GM21528 (cell line): Measurements from ENCODE around the gene LRRFIP1.

Experiments
- ATAC-seq: cut with Tn5 transposase; IDR thresholded peaks from one replicate; pipeline ENCODE4 v1.9.1; 2021; ENCODE audit warnings: mild to moderate bottlenecking, moderate library complexity; ENCODE audit not compliant: unreplicated experiment, low FRiP score

LRRFIP1 gene

GRCh38 chr2:237806334-237806733 is 178.9 kb downstream of the LRRFIP1 start:
- ATAC-seq: no peak

- no peak for ATAC-seq
Observed at GRCh38 chr2:237815637-237816036, 188.2 kb downstream of the LRRFIP1 start.

DNA sequence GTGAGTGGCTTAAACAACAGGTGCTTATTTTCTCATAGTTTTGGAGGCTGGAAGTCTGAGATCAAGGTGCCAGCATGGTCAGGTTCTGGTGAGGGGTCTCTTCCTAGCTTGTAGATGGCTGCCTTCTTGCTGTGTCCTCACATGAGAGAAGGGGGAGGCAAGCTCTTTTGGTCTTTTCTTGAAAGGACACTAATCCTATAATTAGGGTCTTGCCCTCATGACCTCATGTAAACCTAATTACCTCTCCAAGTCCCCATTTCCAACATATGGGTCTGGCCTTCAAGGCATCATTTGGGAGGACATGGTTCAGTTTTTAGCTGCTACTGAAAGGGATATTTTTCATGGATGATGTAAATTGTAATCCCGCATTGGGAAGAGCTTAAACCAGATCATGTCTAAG is 189.1 kb downstream of the LRRFIP1 start:
- ATAC-seq: no peak

DNA sequence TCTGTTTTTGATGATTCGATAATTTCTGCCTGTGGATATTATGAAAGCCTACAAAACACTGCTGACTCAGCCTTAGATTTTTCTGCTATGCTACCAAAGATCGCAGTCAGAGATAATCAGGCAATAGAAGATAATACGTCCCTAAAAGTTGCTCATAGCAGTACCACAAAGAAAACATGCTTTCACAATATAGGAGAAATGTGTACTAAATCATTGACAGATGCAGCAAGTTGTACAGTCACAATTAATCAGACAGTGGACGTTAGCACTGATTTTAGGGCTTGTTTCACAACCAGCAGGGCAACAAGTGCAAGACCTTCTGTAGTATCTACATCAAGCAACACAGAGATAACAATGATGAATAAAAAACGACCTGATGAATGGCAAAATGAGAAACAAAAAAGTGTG is 190.7 kb downstream of the LRRFIP1 start:
- ATAC-seq: no peak

GRCh38 chr2:237819231-237819630 is 191.8 kb downstream of the LRRFIP1 start:
- no peak for ATAC-seq

DNA sequence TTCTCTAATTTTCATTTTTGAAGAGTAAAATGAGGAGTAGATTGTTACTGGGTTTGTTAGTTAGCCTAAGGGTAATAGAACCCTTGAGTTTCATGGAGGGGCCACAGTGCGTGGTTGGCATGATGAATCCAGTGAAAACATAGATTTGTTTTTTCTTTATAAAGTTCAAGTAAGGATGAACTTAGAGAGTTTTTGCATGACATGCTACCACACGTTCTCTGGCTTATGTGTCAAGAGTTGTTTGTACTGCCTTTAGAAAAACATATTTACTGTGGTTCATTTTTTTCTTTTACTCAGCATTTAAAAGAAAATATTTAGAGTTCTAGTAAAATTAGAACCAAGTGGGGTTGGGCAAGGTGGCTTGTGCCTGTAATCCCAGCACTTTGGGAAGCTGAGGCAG is 193.0 kb downstream of the LRRFIP1 start:
- no peak for ATAC-seq

- no peak for ATAC-seq
Observed at GRCh38 chr2:237823544-237823943, 196.2 kb downstream of the LRRFIP1 start.

GRCh38 chr2:237824085-237824484 is 196.7 kb downstream of the LRRFIP1 start:
- ATAC-seq: no peak

GRCh38 chr2:237827421-237827987 is 200.1 kb downstream of the LRRFIP1 start:
- ATAC-seq: no peak
